Ovary (tissue), 9 donors: ENCODE measurements around the gene SERPINB12. TPM values are rescaled to one million over a fixed set of nuclear protein-coding genes. Genes with fewer than 3 reads are reported as not detected.

ENCODE experiments used
- DNase-seq, 5 donors: peaks; one replicate each; pipeline ENCODE4 v3.0.0-alpha.2; 2019 to 2020
- H3K27ac ChIP-seq, 2 donors: fragments of 200-600 bp; one replicate each; pipeline versions ENCODE4 v1.5.1 to v1.8.0; 2019 to 2022
- H3K27me3 ChIP-seq: fragments of 200-600 bp; one replicate; pipeline ENCODE4 v1.8.0; 2022
- H3K36me3 ChIP-seq: fragments of 200-600 bp; sonication (generic); one replicate; pipeline ENCODE4 v1.5.1; 2019
- H3K4me1 ChIP-seq: one replicate; pipeline ENCODE4 v1.8.1; 2013; ENCODE audit warnings: mild to moderate bottlenecking, moderate library complexity; ENCODE audit not compliant: insufficient read depth
- H3K4me3 ChIP-seq: fragments of 200-600 bp; sonication (generic); one replicate; pipeline ENCODE4 v1.5.1; 2017
- H3K9me3 ChIP-seq, 2 donors: fragments of 200-600 bp in 1 of 2; sonication (generic) in 1 of 2; one replicate each; pipeline versions ENCODE4 v1.5.1 to v1.8.1; 2013 to 2019; ENCODE audit warnings: mild to moderate bottlenecking in 1 of 2, moderate library complexity in 1 of 2
- EP300 ChIP-seq: sonication (generic); formaldehyde crosslinking; IDR thresholded peaks from one replicate; pipeline ENCODE4 v1.6.1; 2017; ENCODE audit warnings: antibody characterized with exemption
- POLR2A ChIP-seq: fragments of 450-650 bp; IDR thresholded peaks from one replicate; pipeline ENCODE4 v1.6.1; 2017; ENCODE audit warnings: antibody characterized with exemption, mild to moderate bottlenecking, moderate library complexity
- WGBS, 3 donors: extraction: QIAGEN DNeasy Blood & Tissue Kit in 1 of 3; methylation state at CpG; one replicate each; pipeline versions ENCODE4 v1.1.5 to v1.1.7; 2013 to 2017; 5-methylcytosine and 5-hydroxymethylcytosine counted together
- intact Hi-C, 4 donors: fragments of 100-400 bp; cut with DNase I; formaldehyde crosslinking; loops; one replicate each; pipeline versions ENCODE4 v1.11.0 to v1.15.1; 2022 to 2023
- polyA plus RNA-seq, 2 donors: library from polyadenylated mRNA; stranded (reverse); fragments of 200-250 nt in 1 of 2; fragments of 350-450 nt in 1 of 2; fragmentation: Illumina TruSeq in 1 of 2; extraction: RNeasy Lipid Tissue Mini Kit (QIAGEN cat#74804) in 1 of 2; gene quantifications; one replicate each; pipeline ENCODE4 v1.2.3, GENCODE V29; 2013 to 2014
- total RNA-seq, 7 donors: library from RNA; depleted of rRNA in 2 of 7; stranded (reverse); fragments of >200 nt in 2 of 7; fragmentation: NEBNext Ultra II Directional in 3 of 7; extraction: Animal tissue kit (Norgen Biotek cat#: 25700) in 3 of 7; gene quantifications; one replicate each; pipeline versions ENCODE4 v1.1.0 to v1.2.4, GENCODE V29; 2016 to 2023
- TF ChIP-seq, protein P1 (sequence below), 3 donors: fragments of 450-650 bp in 2 of 3; fragments of 200-600 bp in 1 of 3; IDR thresholded peaks; one replicate each; pipeline versions ENCODE4 v1.5.1 to v1.8.0; 2016 to 2022; ENCODE audit warnings: antibody characterized with exemption in 3 of 3, mild to moderate bottlenecking in 1 of 3
- donor health status: DM: no; HTN: no; CAD: no; lungs with moderate emphysema.
- donor health status: DM: no; HTN: no; CAD: no.
- donor health status: Bipolar disorder and iron deficiency.
- donor health status: DM: yes; HTN: yes; CAD: no.
- donor health status: DM: no; HTN: no; CAD: no.
- donor health status: DM: yes; HTN: yes; CAD: no.

The SERPINB12 gene
- total and polyA plus RNA-seq, 9 donors = not detected

DNA sequence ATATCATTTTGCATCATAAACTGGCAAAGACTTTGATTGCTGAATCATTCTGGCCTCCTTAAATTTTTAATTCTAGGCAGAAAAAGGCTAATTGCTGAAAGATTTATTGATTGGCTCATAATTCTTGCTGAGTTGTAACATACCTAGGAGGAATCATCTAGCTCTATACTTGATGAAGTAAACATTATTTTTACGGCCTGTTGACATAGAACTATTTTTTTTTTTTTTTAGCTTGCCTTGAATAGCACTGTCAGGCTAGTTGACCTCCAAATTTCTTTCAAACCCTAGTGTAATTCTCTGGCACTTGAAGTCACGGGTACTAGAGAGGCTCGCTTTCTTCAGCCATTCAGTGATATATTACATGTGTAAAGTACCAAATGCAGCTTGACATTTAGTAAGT lies 2.8 kb downstream of the SERPINB12 start:
- no peaks in the 10 kb centered on the region for H3K9me3 ChIP-seq
- intact Hi-C loops = no loop called here
- H3K4me1 ChIP-seq = no peaks in the 10 kb centered on the region
- H3K36me3 ChIP-seq = no peaks in the 10 kb centered on the region
- H3K27ac ChIP-seq = no peak overlapping the region
- TF ChIP-seq POLR2A (no peak), EP300 (no peak)
- TF ChIP-seq, protein P1, sequence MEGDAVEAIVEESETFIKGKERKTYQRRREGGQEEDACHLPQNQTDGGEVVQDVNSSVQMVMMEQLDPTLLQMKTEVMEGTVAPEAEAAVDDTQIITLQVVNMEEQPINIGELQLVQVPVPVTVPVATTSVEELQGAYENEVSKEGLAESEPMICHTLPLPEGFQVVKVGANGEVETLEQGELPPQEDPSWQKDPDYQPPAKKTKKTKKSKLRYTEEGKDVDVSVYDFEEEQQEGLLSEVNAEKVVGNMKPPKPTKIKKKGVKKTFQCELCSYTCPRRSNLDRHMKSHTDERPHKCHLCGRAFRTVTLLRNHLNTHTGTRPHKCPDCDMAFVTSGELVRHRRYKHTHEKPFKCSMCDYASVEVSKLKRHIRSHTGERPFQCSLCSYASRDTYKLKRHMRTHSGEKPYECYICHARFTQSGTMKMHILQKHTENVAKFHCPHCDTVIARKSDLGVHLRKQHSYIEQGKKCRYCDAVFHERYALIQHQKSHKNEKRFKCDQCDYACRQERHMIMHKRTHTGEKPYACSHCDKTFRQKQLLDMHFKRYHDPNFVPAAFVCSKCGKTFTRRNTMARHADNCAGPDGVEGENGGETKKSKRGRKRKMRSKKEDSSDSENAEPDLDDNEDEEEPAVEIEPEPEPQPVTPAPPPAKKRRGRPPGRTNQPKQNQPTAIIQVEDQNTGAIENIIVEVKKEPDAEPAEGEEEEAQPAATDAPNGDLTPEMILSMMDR (IDR thresholded peaks at IDR 0.05) = no peak
- DNase-seq = no peak
- H3K4me3 ChIP-seq = no peak overlapping the region
- 65 to 80% (median 76%) methylated on average over 3 of the region's 3 CpGs for WGBS, 3 donors
- H3K27me3 ChIP-seq = no peaks in the 10 kb centered on the region

DNA sequence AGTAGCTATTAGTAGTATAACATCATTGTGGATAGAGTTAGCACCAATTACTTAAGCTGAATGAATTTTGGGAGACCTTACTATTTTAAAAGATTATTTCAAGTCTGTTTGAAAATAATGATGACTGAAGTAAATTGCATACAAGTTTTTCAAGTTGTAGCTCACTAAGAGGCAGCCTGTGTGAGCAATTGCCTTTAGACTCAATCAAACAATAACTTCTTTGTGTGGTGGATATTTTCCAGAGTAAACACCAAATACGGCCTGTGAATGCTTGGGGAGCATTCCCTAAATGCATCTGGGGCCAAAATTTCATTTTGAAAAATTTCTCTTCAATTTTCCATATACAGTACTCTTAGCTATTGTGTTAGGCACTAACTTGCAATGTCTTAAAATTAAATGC lies 7.9 kb downstream of the SERPINB12 start:
- intact Hi-C loops = no loop called here
- Histone ChIP-seq H3K9me3 (no peaks in the 10 kb centered on the region), H3K36me3 (no peaks in the 10 kb centered on the region), H3K27ac (no peak overlapping the region), H3K4me1 (no peaks in the 10 kb centered on the region), H3K4me3 (no peak overlapping the region), H3K27me3 (no peaks in the 10 kb centered on the region)
- no peak for TF ChIP-seq POLR2A
- TF ChIP-seq, protein P1 (IDR thresholded peaks at IDR 0.05) = no peak
- no peak for TF ChIP-seq EP300
- DNase-seq = no peak
- WGBS, 3 donors = 43 to 61% (median 49%) methylated on average over 1 of the region's 1 CpG

DNA sequence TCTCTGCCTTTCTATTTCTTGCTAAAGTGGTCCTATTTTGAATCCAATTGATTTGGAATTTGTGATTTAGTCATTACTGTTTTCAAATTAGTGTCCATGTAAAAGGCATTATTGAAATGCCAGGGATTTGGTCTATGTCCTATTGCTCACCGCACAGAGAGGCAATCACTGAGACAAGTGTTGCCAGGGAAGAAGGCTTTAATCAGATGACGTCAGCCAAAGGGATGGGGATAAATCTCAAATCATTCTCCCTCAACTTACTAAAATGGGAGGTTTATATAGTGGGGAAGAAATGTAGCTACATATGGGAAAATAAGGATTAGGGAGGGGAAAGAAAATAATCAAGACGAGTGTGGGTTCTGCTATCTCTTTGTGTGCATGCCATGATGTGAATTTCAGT lies 9.6 kb downstream of the SERPINB12 start:
- Histone ChIP-seq H3K27ac (no peak overlapping the region), H3K36me3 (no peaks in the 10 kb centered on the region), H3K4me1 (no peaks in the 10 kb centered on the region), H3K9me3 (no peaks in the 10 kb centered on the region), H3K27me3 (no peaks in the 10 kb centered on the region), H3K4me3 (no peak overlapping the region)
- no peak for TF ChIP-seq EP300
- TF ChIP-seq, protein P1 (IDR thresholded peaks at IDR 0.05) = no peak
- no peak for TF ChIP-seq POLR2A
- WGBS, 3 donors = 67 to 88% (median 83%) methylated on average over 3 of the region's 3 CpGs
- intact Hi-C loops = no loop called here
- no peak for DNase-seq

DNA sequence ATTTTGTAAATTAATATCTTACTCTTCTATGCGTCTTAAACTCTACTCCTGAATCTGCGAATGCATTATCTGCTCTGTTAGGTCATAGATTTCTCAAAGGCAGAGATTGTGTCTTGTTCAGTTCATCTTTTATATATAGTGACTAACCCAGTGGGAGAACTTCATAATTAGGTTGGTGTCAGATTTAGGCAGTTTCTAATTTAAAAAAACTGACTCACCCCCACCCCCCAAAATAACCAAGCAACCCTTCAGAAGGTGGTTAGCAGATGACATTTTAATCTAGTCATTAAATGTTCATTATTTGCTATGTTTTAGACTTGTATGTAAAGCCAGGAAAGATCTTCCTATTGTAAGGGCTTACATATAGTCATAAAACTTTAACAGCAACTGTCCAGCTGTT lies 10.4 kb downstream of the SERPINB12 start:
- intact Hi-C loops = no loop called here
- no peaks in the 10 kb centered on the region for H3K4me1 ChIP-seq
- H3K36me3 ChIP-seq = no peaks in the 10 kb centered on the region
- H3K27ac ChIP-seq = no peak overlapping the region
- no peak overlapping the region for H3K4me3 ChIP-seq
- DNase-seq = no peak
- no peaks in the 10 kb centered on the region for H3K27me3 ChIP-seq
- WGBS, 3 donors = 91 to 93% (median 92%) methylated on average over 2 of the region's 2 CpGs
- H3K9me3 ChIP-seq = no peaks in the 10 kb centered on the region
- TF ChIP-seq POLR2A = no peak
- TF ChIP-seq, protein P1 (IDR thresholded peaks at IDR 0.05) = no peak
- TF ChIP-seq EP300 = no peak

DNA sequence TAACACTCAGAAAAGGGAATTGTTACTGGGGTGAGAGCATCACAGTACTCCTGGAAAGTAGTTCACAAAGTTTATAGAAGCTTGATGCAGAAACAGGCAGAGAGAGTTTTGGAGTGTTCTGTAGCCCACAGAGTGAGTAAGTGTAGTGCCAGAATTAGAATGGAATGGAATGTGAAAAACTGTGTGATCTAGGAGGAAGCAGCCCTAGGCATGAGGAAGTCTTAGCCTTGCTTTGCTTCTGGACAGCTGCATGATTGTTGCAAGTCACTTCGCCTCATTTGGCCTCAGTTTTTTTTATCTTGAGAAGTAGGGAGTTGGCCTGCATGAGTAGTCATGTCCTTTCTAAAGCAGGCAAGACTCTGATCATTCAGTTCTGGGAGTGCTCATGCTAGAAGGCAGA lies 10.9 kb downstream of the SERPINB12 start:
- Histone ChIP-seq H3K4me3 (no peak overlapping the region), H3K27ac (no peak overlapping the region), H3K27me3 (no peaks in the 10 kb centered on the region), H3K36me3 (no peaks in the 10 kb centered on the region), H3K9me3 (no peaks in the 10 kb centered on the region), H3K4me1 (no peaks in the 10 kb centered on the region)
- TF ChIP-seq EP300 (no peak), POLR2A (no peak)
- TF ChIP-seq, protein P1 (IDR thresholded peaks at IDR 0.05) = no peak
- intact Hi-C loops = no loop called here
- no peak for DNase-seq
- 0 to 2% (median 0%) methylated on average over 1 of the region's 1 CpG for WGBS, 3 donors
